ENCODE results near the gene MTG2.

The MTG2 gene

DNA sequence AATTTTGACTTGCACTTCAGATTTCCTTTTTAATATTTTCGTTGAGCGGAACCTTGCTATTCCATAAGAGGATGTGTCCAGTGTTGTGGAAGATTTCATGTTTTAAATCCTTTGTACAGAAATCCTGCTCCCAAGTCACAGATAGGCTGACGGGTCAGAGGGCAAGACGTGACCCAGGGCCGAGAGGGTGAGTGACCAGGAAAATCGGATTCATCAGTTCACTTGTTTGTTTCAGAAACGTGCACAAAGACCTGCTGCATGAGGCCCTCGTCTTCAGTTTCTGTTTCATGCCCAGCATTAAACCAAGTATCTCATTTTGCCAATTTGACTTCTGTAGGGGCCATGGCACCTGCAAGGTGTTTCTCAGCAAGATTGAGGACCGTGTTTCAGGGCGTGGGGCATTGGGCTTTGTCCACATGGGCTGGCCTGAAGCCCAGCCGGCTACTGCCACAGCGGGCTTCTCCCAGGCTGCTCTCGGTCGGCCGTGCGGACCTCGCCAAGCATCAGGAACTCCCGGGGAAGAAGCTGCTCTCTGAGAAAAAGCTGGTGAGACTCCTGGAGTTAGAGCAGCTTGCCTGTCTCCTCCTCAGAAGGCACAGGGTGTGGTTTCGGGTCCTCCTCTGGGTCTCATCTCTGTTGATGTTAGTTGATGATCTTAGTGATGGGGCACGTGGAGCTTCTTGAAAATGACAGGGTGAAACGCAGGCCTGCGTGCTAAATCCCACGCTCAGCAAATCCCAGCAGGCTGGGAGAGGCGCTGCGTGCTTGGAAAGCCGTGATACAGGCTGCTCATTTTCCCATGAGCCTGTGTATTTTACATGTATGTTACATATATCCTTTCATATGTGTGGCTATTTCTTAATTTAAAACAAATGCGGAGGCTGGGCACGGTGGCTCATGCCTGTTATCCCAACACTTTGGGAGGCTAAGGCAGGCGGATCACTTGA, 10.5 kb downstream of the MTG2 start:
- Mint-ChIP-seq H3K9me3 (no peaks in the 10 kb centered on the region), H3K4me3 (no peak overlapping the region), H3K27ac (no peak overlapping the region), H3K36me3 (ENCODE audit: low read depth) (peaks cover 18% of the 10 kb centered on the region), H3K27me3 (ENCODE audit: low read depth) (no peaks in the 10 kb centered on the region), H3K4me1 (no peaks in the 10 kb centered on the region)
- no peak for TF ChIP-seq CTCF (IDR thresholded peaks at IDR 0.05; ENCODE audit: unreplicated experiment in 3 of 3)

DNA sequence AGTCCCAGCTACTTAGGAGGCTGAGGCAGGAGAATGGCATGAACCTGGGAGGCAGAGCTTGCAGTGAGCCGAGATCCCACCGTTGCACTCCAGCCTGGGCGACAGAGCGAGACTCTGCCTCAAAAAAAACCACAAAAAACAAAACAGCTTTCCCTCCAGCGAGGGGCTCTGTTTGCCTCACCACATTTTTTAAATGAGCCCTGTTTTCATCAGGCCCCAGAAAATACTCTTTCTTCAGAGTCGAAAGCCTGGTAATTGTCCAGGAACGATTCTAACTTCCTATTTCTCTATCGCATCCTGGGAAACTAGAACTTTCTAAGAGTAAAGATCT, 12.2 kb downstream of the MTG2 start:
- no peak overlapping the region for H3K27ac Mint-ChIP-seq
- peaks cover 29% of the 10 kb centered on the region for H3K36me3 Mint-ChIP-seq (ENCODE audit: low read depth)
- H3K9me3 Mint-ChIP-seq, result no peaks in the 10 kb centered on the region
- no peaks in the 10 kb centered on the region for H3K4me1 Mint-ChIP-seq
- no peak for TF ChIP-seq CTCF (IDR thresholded peaks at IDR 0.05; ENCODE audit: unreplicated experiment in 3 of 3)
- no peaks in the 10 kb centered on the region for H3K27me3 Mint-ChIP-seq (ENCODE audit: low read depth)
- H3K4me3 Mint-ChIP-seq, result no peak overlapping the region

GRCh38 chr20:62195736-62196135, 12.9 kb downstream of the MTG2 start:
- no peak for TF ChIP-seq CTCF (IDR thresholded peaks at IDR 0.05; ENCODE audit: unreplicated experiment in 3 of 3)
- peaks cover 29% of the 10 kb centered on the region for H3K36me3 Mint-ChIP-seq (ENCODE audit: low read depth)
- H3K4me3 Mint-ChIP-seq, result no peak overlapping the region
- no peaks in the 10 kb centered on the region for H3K9me3 Mint-ChIP-seq
- no peaks in the 10 kb centered on the region for H3K27me3 Mint-ChIP-seq (ENCODE audit: low read depth)
- no peak overlapping the region for H3K27ac Mint-ChIP-seq
- no peaks in the 10 kb centered on the region for H3K4me1 Mint-ChIP-seq

GRCh38 chr20:62196286-62196685, 13.5 kb downstream of the MTG2 start:
- no peaks in the 10 kb centered on the region for H3K4me1 Mint-ChIP-seq
- no peak overlapping the region for H3K4me3 Mint-ChIP-seq
- no peaks in the 10 kb centered on the region for H3K9me3 Mint-ChIP-seq
- H3K36me3 Mint-ChIP-seq (ENCODE audit: low read depth), result peaks cover 30% of the 10 kb centered on the region
- no peak for TF ChIP-seq CTCF (IDR thresholded peaks at IDR 0.05; ENCODE audit: unreplicated experiment in 3 of 3)
- H3K27ac Mint-ChIP-seq, result no peak overlapping the region
- no peaks in the 10 kb centered on the region for H3K27me3 Mint-ChIP-seq (ENCODE audit: low read depth)

GRCh38 chr20:62197311-62197710, 14.5 kb downstream of the MTG2 start:
- Mint-ChIP-seq H3K9me3 (no peaks in the 10 kb centered on the region), H3K27me3 (ENCODE audit: low read depth) (no peaks in the 10 kb centered on the region), H3K27ac (no peak overlapping the region), H3K36me3 (ENCODE audit: low read depth) (peaks cover 33% of the 10 kb centered on the region), H3K4me3 (no peak overlapping the region), H3K4me1 (peaks cover 5% of the 10 kb centered on the region)
- no peak for TF ChIP-seq CTCF (IDR thresholded peaks at IDR 0.05; ENCODE audit: unreplicated experiment in 3 of 3)

GRCh38 chr20:62197801-62198200, 15.0 kb downstream of the MTG2 start:
- no peaks in the 10 kb centered on the region for H3K27me3 Mint-ChIP-seq (ENCODE audit: low read depth)

More at GRCh38 chr20:62197801-62198200, 15.0 kb downstream of the MTG2 start:
- Mint-ChIP-seq H3K9me3 (no peaks in the 10 kb centered on the region), H3K27ac (no peak overlapping the region), H3K36me3 (ENCODE audit: low read depth) (peaks cover 33% of the 10 kb centered on the region), H3K4me3 (no peak overlapping the region), H3K4me1 (peaks cover 5% of the 10 kb centered on the region)
- no peak for TF ChIP-seq CTCF (IDR thresholded peaks at IDR 0.05; ENCODE audit: unreplicated experiment in 3 of 3)

Data from nephron (organoid).